B cell (primary cell): ENCODE results near the gene PYGO2.

Source experiments
- CTCF ChIP-seq: fragments of 200-600 bp; IDR thresholded peaks from one replicate; pipeline ENCODE4 v1.8.0; 2022; ENCODE audit warnings: antibody characterized with exemption, mild to moderate bottlenecking
- EZH2 ChIP-seq: IDR thresholded peaks from 2 replicates; pipeline ENCODE4 v1.6.1; 2012; ENCODE audit warnings: borderline replicate concordance, low read depth, mild to moderate bottlenecking, moderate library complexity, low read length; ENCODE audit not compliant: insufficient read depth, poor library complexity, severe bottlenecking

- TF ChIP-seq CTCF (peak; percentile 39), EZH2 (no peak)
Measured at GRCh38 chr1:154955718-154956543, 5.7 kb downstream of the PYGO2 start, which contains the start of gene PBXIP1.
